ENCODE measurements around the gene SUPT20H.

Gene SUPT20H

DNA sequence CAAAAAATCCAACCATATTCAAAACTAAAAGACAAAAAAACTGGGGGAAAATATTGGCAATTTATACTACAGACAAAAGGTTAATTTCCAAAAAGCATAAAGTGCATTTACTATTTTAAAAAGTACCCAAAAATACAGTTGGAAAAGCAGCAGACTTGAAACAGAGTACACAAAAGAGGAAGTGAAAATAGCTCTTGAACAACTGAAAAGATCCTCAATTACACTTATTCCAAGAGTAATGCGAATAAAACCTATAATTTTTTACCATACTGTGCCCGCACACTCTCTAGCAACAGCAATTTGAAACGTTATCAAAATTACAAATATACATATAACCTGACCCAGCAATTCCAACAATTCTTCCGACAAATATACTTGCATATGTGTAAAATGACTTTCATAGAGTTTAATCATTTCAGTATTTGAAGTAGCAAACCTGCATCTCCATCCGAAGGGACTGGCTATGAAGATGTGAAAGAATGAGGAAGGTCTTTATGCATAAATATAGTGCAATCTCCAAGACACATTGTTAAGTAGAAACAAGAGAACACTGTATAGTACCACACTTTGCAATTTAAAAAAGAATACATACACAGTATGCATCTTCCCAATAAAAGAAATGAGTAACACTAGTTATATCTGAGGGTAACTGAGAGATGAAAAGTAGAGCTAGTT lies 85.7 kb downstream of the SUPT20H start:
- TF ChIP-seq, protein P1, sequence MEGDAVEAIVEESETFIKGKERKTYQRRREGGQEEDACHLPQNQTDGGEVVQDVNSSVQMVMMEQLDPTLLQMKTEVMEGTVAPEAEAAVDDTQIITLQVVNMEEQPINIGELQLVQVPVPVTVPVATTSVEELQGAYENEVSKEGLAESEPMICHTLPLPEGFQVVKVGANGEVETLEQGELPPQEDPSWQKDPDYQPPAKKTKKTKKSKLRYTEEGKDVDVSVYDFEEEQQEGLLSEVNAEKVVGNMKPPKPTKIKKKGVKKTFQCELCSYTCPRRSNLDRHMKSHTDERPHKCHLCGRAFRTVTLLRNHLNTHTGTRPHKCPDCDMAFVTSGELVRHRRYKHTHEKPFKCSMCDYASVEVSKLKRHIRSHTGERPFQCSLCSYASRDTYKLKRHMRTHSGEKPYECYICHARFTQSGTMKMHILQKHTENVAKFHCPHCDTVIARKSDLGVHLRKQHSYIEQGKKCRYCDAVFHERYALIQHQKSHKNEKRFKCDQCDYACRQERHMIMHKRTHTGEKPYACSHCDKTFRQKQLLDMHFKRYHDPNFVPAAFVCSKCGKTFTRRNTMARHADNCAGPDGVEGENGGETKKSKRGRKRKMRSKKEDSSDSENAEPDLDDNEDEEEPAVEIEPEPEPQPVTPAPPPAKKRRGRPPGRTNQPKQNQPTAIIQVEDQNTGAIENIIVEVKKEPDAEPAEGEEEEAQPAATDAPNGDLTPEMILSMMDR (IDR thresholded peaks at IDR 0.05; ENCODE audit: insufficient read depth, low read depth, low read length, missing control alignments), result no peak
- H3K4me3 ChIP-seq (ENCODE audit: low read length), result no peak overlapping the region
- no peak for DNase-seq (ENCODE audit: low read depth)

GRCh38 chr13:36973009-36973408 lies 86.5 kb downstream of the SUPT20H start:
- H3K4me3 ChIP-seq (ENCODE audit: low read length), result no peak overlapping the region
- DNase-seq (ENCODE audit: low read depth), result no peak
- TF ChIP-seq, protein P1 (IDR thresholded peaks at IDR 0.05; ENCODE audit: insufficient read depth, low read depth, low read length, missing control alignments), result no peak

DNA sequence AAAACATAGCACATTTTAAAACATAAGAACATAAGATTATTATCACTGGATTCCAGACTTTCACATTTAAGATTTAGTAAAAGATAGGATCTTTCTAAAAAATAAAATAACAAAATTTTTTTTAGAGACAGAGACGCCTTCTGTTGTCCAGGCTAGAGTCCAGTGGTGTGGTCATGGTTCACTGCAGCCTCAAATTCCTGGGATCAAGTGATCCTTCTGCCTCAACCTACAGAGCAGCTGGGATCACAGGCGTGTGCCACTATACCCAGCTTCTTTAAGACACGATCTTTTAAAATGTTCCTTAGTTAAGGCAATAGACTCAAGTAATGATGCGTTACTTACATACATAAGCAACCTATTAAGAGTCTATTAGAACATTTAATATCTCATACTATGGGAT lies 93.1 kb downstream of the SUPT20H start:
- H3K4me3 ChIP-seq (ENCODE audit: low read length), result no peak overlapping the region
- TF ChIP-seq, protein P1 (IDR thresholded peaks at IDR 0.05; ENCODE audit: insufficient read depth, low read depth, low read length, missing control alignments), result no peak
- DNase-seq (ENCODE audit: low read depth), result no peak

GRCh38 chr13:36965767-36966166 lies 93.7 kb downstream of the SUPT20H start:
- H3K4me3 ChIP-seq (ENCODE audit: low read length), result no peak overlapping the region
- DNase-seq (ENCODE audit: low read depth), result peak; percentile 96
- TF ChIP-seq, protein P1 (IDR thresholded peaks at IDR 0.05; ENCODE audit: insufficient read depth, low read depth, low read length, missing control alignments), result no peak

GRCh38 chr13:36959456-36960116 lies 99.9 kb downstream of the SUPT20H start:
- H3K4me3 ChIP-seq (ENCODE audit: low read length), result no peak overlapping the region
- TF ChIP-seq, protein P1 (IDR thresholded peaks at IDR 0.05; ENCODE audit: insufficient read depth, low read depth, low read length, missing control alignments), result no peak
- DNase-seq (ENCODE audit: low read depth), result no peak
